AML-193 (cell line): ENCODE results near the gene MOB2.

ENCODE experiments used
- DNase-seq, 2 experiments: peaks; one replicate each; lab custom pipeline; 2025; lab: John Stamatoyannopoulos, UW

MOB2 gene

GRCh38 chr11:1470681-1471611 is 15.6 kb downstream of the MOB2 start:
- DNase-seq, result no peak

GRCh38 chr11:1469911-1470680 is 16.5 kb downstream of the MOB2 start:
- no peak for DNase-seq

GRCh38 chr11:1469287-1469910 is 17.2 kb downstream of the MOB2 start:
- DNase-seq, result no peak

GRCh38 chr11:1468473-1469066 is 18.0 kb downstream of the MOB2 start:
- no peak for DNase-seq

GRCh38 chr11:1468002-1468401 is 18.6 kb downstream of the MOB2 start:
- no peak for DNase-seq

- no peak for DNase-seq
These were observed 19.3 kb downstream of the MOB2 start for GRCh38 chr11:1467270-1467669.

- no peak for DNase-seq
These were observed 19.8 kb downstream of the MOB2 start for GRCh38 chr11:1466784-1467183.

- no peak for DNase-seq
These were observed 23.5 kb downstream of the MOB2 start for GRCh38 chr11:1463056-1463455.

GRCh38 chr11:1462698-1462975 is 23.9 kb downstream of the MOB2 start:
- no peak for DNase-seq

- DNase-seq, result no peak
These were observed 24.5 kb downstream of the MOB2 start for GRCh38 chr11:1461826-1462697.

GRCh38 chr11:1460986-1461825 is 25.4 kb downstream of the MOB2 start:
- DNase-seq, result no peak

GRCh38 chr11:1460396-1460985 is 26.1 kb downstream of the MOB2 start:
- DNase-seq, result no peak

- DNase-seq, result no peak
These were observed 26.7 kb downstream of the MOB2 start for GRCh38 chr11:1459764-1460395.

GRCh38 chr11:1459219-1459575 is 27.4 kb downstream of the MOB2 start:
- no peak for DNase-seq

GRCh38 chr11:1458340-1459218 is 28.0 kb downstream of the MOB2 start:
- no peak for DNase-seq

- no peak for DNase-seq
These were observed 28.7 kb downstream of the MOB2 start for GRCh38 chr11:1457856-1458255.

- no peak for DNase-seq
These were observed 29.3 kb downstream of the MOB2 start for GRCh38 chr11:1457326-1457680.

GRCh38 chr11:1456596-1457325 is 29.8 kb downstream of the MOB2 start:
- no peak for DNase-seq
